Measurements from ENCODE around the gene GGNBP2.
A peak's percentile ranks its signal among the peaks of the same experiment; 100 is the strongest.
"Not testable (repeated sequence)": the region's sequence is repeated elsewhere in the genome, so short reads cannot be mapped to it uniquely, and the experiment has no call there.

The GGNBP2 gene

DNA sequence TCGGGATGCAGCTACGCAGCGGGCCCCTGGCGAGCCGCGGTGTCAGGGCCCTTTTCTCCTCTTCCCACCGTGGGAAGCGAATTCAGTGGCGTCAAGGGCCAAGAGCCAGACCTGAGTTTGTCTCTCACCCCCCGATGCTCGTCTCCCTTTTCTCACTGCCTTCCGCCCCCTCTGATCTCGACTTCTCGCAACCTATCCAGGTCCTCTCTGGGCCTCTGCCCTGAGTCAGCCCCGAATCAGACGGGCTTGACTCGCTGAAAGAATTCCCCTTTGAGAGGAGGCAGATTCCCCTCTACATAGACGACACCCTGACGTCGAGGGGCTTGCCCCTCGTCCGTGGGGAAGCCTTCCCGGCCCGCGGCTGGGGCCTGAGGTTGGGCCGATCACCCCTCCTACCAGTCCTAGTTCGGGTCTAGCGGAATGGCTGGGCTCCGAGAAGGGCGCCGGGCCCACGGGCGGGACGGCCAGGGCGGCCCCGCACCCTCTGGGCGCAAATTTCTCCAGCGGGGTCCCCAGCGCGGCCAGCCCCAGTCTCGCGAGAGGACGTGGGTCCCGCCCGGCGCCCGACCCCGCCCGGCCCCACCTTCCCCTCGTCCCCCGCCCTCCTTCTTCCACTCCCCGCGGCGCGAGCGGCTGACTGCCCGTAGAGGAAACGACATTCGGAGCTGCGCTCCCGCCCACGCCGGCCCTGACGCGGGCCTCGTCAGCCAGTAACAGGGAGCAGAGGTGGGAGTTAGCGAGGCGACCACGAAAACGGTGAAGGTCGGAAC, at the start of gene GGNBP2:
Gene GGNBP2, plus strand, starts transcription at position 613 of the 770 bp plus-strand sequence. CDS start 806 bp downstream, outside the sequence.
- peak; percentile 92 for DNase-seq

DNA sequence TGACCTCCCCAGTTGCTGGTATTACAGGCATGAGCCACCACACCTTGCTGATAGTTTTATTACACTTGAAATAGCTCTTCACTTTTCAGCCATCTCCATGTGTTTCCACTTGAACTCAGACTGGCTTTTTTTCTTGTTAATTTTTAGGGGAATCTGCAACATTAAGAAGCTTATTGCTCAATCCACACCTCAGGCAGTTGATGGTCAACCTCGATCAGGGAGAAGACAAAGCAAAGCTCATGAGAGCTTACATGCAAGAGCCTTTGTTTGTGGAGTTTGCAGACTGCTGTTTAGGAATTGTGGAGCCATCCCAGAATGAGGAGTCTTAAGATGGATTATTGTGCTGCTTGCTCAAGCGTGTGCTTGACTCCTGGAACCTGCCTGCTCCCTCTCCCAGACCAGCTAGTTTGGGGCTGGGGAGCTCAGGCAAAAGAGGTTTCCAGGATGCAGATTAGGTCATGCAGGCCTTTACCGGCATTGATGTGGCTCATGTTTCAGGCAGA, 49.6 kb upstream of the GGNBP2 start:
- no peak for DNase-seq

DNA sequence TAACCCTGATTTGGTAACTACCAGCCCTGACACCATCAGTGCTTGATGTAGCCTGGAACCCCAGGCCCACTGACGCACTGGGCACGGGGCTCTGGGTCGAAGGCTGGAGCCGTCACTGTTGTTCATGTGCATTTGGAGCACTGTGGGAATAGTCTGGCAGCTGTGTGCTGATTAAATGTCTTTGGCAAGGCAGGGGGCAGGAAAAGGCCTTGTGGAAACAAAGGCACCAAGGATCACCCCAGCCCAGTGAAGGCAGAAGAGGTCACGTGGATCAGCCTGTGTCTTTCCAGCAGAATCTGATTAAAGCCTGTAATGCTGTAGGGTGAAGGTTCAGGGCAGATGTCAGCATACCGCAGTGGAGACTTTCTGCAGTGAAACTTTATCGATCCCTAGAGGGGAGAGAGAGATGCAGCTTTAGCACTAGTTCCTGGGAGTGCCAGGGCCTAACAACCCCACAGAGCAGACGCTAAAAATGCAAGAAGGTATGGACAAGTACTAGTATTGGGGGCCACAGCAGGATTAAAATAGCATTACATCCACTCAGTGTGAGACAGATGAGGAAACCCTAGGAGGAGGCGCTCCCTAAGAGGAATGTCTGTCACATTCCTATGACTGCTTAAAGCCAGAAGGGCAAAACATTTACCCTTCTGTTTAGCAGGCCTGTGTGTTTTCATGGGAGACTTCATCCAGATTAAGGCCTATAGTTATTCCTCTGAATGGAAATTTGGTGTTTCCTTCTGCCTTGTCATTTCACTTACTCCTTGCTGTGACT, 48.5 kb upstream of the GGNBP2 start:
- no peak for DNase-seq

GRCh38 chr17:36498155-36498554, 46.6 kb upstream of the GGNBP2 start:
- no peak for DNase-seq

DNA sequence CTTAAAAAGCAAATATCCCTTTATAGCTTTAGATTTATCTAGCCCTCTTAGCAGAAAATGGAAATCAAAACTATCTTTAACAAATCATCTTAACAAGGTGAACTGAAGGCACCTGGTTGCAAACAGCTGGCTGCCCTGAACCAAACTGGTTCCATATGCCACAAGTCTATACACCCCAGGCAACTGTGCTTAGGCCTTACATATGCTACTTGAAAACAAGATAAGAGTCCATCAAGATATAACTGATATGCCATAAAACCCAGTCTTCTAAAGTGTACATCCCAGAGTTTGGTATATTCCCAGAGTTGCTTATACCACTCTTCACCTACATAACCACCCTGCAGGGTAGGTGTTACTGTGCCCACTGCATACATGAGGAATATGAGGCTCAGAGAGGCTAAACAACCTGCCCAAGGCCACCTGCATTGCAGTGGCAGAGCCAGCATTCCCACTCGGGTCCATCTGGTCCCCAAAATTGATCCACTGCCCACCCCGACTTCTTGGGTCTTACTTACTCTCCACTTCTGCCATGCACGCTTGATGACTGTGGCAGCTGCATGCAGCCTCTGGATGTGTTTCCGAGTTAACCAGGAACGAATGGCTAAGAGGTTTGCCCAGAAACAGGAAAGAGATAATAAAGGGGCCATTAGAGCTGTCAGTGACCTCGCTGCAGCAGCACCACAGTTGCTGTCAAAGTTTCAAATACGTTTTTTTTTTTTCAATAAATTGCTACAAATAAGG, 46.0 kb upstream of the GGNBP2 start:
- no peak for DNase-seq

DNA sequence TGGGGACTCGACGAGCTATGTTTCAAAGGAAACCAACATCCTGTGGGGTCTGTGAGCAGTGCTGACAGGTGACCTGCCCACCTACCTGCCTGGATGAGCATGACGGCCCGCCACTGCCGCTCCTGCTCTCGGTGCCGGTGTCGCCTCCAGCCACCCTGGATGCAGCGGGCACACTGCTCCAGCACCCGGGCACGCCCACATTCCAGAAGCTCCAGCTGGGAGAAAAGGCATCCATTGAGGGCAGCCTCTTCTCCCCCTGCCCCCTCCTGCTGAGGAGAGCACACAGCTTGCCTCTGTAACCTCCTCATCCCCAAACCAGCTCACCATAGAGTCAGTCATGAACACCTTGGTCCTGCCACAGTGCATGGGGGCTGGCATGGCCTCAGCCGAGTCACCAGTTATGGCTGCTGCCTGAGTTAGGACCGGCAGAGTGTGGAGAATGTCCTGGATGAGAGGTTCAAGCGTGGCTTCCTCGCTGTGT, 43.9 kb upstream of the GGNBP2 start:
- no peak for DNase-seq

DNA sequence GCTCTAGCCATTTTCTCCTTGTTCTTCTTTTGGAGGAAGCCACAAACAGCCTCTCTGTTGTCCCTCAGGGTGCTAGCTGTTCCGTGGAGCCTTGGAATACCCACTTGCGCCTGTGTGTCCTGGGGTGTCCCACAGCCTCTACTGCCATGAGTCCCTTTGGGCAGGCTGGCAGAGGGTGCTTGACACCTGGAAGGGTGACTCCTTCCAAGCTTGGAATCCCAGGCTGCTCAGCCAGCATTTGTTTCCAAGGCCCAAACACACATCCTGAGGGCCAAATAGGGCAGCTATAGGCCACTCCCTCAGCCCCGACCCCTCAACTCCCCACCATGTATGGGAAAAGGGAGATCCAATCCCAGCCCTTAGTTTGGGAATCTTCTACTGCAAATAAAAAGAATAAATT, 43.4 kb upstream of the GGNBP2 start:
- no peak for DNase-seq

DNA sequence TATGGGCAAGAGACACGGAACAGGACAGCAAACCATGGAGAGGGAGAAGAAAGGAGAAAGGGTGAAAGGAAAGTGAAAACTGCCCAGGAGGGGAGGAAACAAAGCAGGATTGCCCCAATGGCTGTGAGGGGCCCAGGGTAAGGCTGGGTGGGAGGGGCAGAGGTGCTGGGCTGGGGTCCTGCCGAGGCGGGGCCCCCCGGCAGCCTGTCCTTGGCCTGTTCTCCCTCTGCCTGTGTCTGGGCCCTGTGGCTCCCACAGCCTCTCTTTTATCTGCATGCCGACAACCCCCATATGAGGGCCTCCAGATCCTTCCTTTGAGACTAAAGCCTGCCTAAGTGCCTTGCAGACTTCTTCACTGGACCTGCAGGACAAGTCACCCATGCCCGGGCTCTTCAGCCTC, 42.8 kb upstream of the GGNBP2 start:
- DNase-seq = no peak

- DNase-seq = no peak
Measured at GRCh38 chr17:36503456-36504155, 41.1 kb upstream of the GGNBP2 start.

GRCh38 chr17:36504156-36504545, 40.6 kb upstream of the GGNBP2 start:
- no peak for DNase-seq

GRCh38 chr17:36505171-36505570, 39.5 kb upstream of the GGNBP2 start:
- no peak for DNase-seq

DNA sequence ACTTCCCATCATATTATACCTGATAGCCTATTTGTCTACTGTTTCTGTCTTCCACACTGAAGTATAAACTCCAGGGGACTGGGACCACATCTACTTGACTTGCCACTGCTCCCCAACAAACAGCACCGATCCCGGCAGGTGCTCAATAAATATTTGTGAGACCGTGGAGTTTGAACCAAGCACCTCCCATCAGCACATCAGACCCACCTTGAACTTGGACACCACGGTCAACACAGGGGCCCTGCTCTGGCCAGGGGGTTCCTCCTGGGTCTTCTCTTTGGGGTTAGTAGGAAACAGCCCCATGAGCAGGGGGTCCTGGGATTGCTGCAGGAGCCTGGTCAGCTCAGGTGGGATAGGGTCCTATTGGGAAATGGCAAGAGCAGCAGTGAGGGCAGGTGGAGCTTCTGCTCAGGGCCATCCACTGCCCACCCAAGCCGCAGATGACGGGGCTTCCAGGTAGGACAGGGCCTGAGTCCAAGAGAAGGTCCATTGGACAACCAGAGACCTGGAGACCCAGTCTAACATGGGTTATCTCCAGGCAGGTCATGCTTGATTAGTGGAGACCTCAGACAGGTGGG, 38.4 kb upstream of the GGNBP2 start:
- no peak for DNase-seq

DNA sequence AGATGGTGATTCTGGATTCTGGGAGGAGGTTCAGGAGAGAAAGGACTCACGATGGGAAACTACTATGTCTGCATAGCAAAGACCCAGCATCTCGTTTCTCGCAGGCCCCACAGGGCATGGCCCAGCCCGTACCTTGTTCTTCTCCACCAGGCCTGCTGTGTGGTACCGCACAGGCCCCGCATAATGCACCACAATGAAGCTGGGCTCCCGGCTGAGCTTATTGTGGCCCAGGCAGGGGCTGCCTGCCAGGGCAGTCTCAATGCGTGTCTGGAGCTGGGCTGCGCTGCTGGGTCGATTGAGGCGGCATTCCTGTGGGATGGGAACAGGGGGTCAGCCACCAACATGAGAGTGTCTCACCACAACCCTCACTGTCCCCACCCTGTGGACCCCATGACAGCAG, 37.9 kb upstream of the GGNBP2 start:
- no peak for DNase-seq

- no peak for DNase-seq
Measured at GRCh38 chr17:36507266-36507665, 37.5 kb upstream of the GGNBP2 start.

DNA sequence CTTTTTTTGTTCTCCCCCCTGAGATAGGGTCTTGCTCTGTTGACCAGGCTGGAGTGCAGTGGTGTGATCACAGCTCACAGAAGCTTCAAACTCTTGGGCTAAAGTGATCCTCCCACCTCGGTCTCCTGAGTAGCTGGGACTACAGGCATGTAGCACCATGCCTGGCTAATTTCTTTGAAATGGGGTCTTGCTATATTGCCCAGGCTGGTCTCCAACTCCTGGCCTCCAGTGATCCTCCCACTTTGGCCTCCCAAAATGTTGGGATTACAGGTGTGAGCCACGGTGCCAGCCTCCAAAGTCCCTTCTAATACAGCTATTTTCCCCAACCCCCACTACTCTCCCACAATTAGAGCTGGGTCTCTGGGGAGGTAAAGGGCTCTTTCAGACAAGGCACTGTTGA, 36.3 kb upstream of the GGNBP2 start:
- DNase-seq = not testable (repeated sequence)

- DNase-seq = no peak
Measured at GRCh38 chr17:36509272-36509985, 35.3 kb upstream of the GGNBP2 start.

DNA sequence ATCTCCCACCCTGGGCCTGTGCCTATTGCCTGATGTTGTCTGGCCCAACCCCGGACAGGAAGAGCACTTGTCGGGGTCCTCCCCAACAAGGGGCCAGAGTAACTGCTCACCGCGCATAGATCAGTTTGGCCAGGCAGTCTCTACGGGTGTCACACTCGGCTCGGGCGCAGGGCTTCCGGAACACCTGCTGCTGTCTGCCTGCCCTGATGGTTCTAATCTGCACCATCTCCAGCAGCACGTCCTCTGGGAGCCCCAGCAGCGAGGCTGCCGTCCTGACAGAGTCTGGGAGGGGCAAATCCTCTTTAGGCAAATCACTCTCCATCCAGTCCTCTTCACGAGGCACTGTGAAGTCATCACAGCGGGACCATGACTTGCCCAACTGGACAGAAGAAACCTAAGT, 34.1 kb upstream of the GGNBP2 start:
- DNase-seq = no peak

GRCh38 chr17:36511216-36511615, 33.5 kb upstream of the GGNBP2 start:
- DNase-seq = no peak

- no peak for DNase-seq
Measured at GRCh38 chr17:36512641-36513040, 32.1 kb upstream of the GGNBP2 start.

DNA sequence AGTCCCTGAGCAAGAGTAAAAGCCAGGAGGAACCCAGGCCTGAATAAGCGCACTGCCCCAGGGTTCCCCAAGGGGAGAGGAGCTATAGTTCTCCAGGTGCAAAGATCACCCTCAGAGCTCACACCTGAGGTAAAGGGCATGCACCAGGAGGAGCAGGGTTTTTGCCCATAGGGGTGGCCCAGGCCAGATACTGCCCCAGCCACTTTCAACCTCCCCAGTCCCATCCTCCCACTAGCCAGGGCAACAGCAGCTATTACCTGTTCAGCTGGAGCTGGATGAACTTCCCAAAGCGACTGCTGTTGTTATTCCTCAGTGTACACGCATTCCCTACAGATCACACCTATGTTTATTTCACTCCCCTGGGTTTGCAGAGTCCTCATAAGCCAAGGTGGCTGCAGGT, 29.9 kb upstream of the GGNBP2 start:
- DNase-seq = no peak

GRCh38 chr17:36515837-36516236, 28.9 kb upstream of the GGNBP2 start:
- no peak for DNase-seq

DNA sequence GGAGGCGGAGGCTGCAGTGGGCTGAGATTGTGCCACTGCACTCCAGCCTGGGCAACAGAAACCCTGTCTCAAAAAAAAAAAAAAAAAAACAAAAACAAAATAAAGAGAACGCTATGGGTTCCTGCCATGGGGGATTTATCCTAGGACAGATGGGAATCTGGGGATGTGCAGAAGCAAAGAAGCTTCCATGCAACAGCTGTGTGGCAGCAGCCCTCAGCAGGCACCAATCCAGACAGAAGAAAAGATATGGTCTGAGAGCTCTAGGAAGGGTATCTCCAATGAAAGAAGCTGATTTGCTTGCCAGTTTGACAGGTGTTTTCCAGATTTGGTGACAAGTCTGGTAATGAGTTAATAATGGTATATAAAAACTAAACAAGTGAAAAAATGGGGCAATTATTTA, 21.6 kb upstream of the GGNBP2 start:
- no peak for DNase-seq

Measured in CD4-positive, alpha-beta T cell treated with Interleukin-21 for 1 hour (primary cell).